Peyer's patch (tissue), 4 donors: ENCODE data around the gene PLCB2.

Experiments used
- CTCF ChIP-seq, 6 experiments: fragments of 450-650 bp in 4 of 6; fragments of 200-600 bp in 2 of 6; sonication (generic) in 1 of 6; IDR thresholded peaks; one replicate each; pipeline ENCODE4 v1.5.1; 2017 to 2019; ENCODE audit warnings: antibody characterized with exemption in 6 of 6, mild to moderate bottlenecking in 3 of 6, moderate library complexity in 1 of 6
- POLR2A ChIP-seq, 2 donors: fragments of 450-650 bp; IDR thresholded peaks; one replicate each; pipeline ENCODE4 v1.5.1; 2017; ENCODE audit warnings: antibody characterized with exemption in 2 of 2, mild to moderate bottlenecking in 2 of 2, moderate library complexity in 2 of 2

DNA sequence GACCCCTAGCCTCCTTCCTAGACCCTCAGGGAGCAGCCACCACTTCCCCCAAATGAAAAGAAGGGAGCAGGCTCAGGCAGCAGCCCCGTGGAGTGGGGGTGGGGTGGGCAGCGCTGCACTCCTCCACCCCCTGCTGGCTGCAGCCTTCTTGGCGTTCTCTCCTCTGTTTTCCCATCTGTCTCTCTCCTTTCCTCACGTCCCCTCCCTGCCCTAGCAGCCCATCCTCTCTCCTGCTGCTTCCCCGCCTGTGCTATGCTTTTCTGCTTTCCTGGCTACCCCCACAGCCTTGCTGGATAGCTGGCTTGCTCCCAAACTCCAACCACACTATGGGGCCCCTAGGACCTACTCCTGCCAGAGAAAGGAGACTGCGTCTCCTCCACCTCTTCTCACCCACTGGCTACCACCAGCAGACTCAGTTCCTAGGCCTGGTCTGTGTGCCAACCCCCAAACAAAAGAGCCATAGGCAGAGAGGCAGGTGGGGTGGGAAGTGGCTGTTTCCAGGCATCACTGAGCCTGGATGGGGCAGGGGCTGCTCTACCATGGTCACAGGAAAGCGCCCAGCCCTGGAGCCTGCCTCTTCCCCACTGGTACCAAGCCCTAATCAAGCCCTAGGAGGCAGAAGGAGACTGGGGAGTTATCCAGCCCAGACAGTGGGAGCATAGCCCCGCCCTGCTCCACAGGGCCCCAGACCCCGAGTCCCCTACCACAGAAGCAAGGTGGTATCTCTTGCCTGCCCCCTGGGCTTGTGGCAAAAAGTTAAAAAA lies 46.9 kb upstream of the PLCB2 start:
- peak in 3 of 6 experiments; percentile 25 to 39 (median 38) for TF ChIP-seq CTCF (IDR thresholded peaks at IDR 0.05)
- TF ChIP-seq POLR2A (IDR thresholded peaks at IDR 0.05): no peak
